Effector memory CD8-positive, alpha-beta T cell (primary cell): ENCODE data around the gene TMEM123.

ENCODE experiments used
- ATAC-seq: fragments of 150-1000 bp; cut with Tn5 transposase; replicated peaks from 2 replicates; pipeline ENCODE4 v1.10.0; 2021; ENCODE audit warnings: mild to moderate bottlenecking, moderate library complexity
- DNase-seq, 3 experiments: peaks; one replicate each; pipeline ENCODE4 v3.0.0; 2021
- H3K27ac Mint-ChIP-seq, 2 donors: one replicate each; pipeline ENCODE4 v1.8.0; 2022; ENCODE audit warnings: mild to moderate bottlenecking in 2 of 2, mixed read lengths in 2 of 2, moderate library complexity in 2 of 2
- H3K27me3 Mint-ChIP-seq, 2 donors: one replicate each; pipeline ENCODE4 v1.8.0; 2022; ENCODE audit warnings: mixed read lengths in 2 of 2
- H3K36me3 Mint-ChIP-seq: one replicate; pipeline ENCODE4 v1.8.0; 2022; ENCODE audit warnings: mild to moderate bottlenecking, moderate library complexity, mixed read lengths; ENCODE audit not compliant: insufficient read depth
- H3K4me1 Mint-ChIP-seq, 2 donors: one replicate each; pipeline ENCODE4 v1.8.0; 2022; ENCODE audit warnings: low read depth in 2 of 2, mixed read lengths in 2 of 2
- H3K4me3 Mint-ChIP-seq, 2 donors: one replicate each; pipeline ENCODE4 v1.8.0; 2022; ENCODE audit warnings: mild to moderate bottlenecking in 2 of 2, mixed read lengths in 2 of 2, moderate library complexity in 2 of 2
- H3K9me3 Mint-ChIP-seq, 2 donors: one replicate each; pipeline ENCODE4 v1.8.0; 2022; ENCODE audit warnings: mixed read lengths in 2 of 2

The TMEM123 gene

GRCh38 chr11:102361086-102362031, 91.2 kb downstream of the TMEM123 start:
- DNase-seq (peak in 2 of 3 experiments; percentile 24 to 31), ATAC-seq (peak; percentile 86)
- H3K4me1 Mint-ChIP-seq, result peaks cover 22 to 47% of the 10 kb centered on the region in 2 donors
- peaks cover 52% of the 10 kb centered on the region for H3K36me3 Mint-ChIP-seq
- H3K27me3 Mint-ChIP-seq, result no peaks in the 10 kb centered on the region
- H3K27ac Mint-ChIP-seq, result peak overlapping the region; percentile 90 to 93
- no peaks in the 10 kb centered on the region for H3K9me3 Mint-ChIP-seq
- H3K4me3 Mint-ChIP-seq, result peak overlapping the region; percentile 58 to 69

GRCh38 chr11:102360681-102361080, 91.9 kb downstream of the TMEM123 start:
- Mint-ChIP-seq H3K4me1 (peaks cover 22 to 47% of the 10 kb centered on the region in 2 donors), H3K4me3 (peak overlapping the region; percentile 58 to 69), H3K27ac (peak overlapping the region; percentile 90 to 93), H3K27me3 (no peaks in the 10 kb centered on the region), H3K9me3 (no peaks in the 10 kb centered on the region), H3K36me3 (peaks cover 52% of the 10 kb centered on the region)
- DNase-seq, result no peak
- ATAC-seq, result peak; percentile 34

- DNase-seq (no peak), ATAC-seq (no peak)
- H3K9me3 Mint-ChIP-seq, result no peaks in the 10 kb centered on the region
- H3K27me3 Mint-ChIP-seq, result no peaks in the 10 kb centered on the region
- no peak overlapping the region for H3K4me3 Mint-ChIP-seq
- peaks cover 49% of the 10 kb centered on the region for H3K36me3 Mint-ChIP-seq
- H3K4me1 Mint-ChIP-seq, result peaks cover 25 to 60% of the 10 kb centered on the region in 2 donors
- H3K27ac Mint-ChIP-seq, result peak overlapping the region in 1 of 2 donors; percentile 90
Measured at GRCh38 chr11:102359372-102359771, 93.2 kb downstream of the TMEM123 start.

- Mint-ChIP-seq H3K27ac (peak overlapping the region; percentile 2 to 70), H3K4me3 (no peak overlapping the region), H3K27me3 (no peaks in the 10 kb centered on the region), H3K9me3 (no peaks in the 10 kb centered on the region), H3K36me3 (peaks cover 43% of the 10 kb centered on the region), H3K4me1 (peaks cover 25 to 70% of the 10 kb centered on the region in 2 donors)
- ATAC-seq (no peak), DNase-seq (no peak)
Measured at GRCh38 chr11:102357116-102357515, 95.4 kb downstream of the TMEM123 start.

- peak in 2 of 3 experiments; percentile 14 to 31 for DNase-seq
- Mint-ChIP-seq H3K27ac (peak overlapping the region; percentile 99 to 100), H3K4me1 (peaks cover 16 to 38% of the 10 kb centered on the region in 2 donors), H3K36me3 (peaks cover 49% of the 10 kb centered on the region), H3K9me3 (no peaks in the 10 kb centered on the region), H3K4me3 (peak overlapping the region; percentile 94 to 98), H3K27me3 (no peaks in the 10 kb centered on the region)
- no peak for ATAC-seq
Measured at GRCh38 chr11:102347462-102348370, 104.8 kb downstream of the TMEM123 start.

DNA sequence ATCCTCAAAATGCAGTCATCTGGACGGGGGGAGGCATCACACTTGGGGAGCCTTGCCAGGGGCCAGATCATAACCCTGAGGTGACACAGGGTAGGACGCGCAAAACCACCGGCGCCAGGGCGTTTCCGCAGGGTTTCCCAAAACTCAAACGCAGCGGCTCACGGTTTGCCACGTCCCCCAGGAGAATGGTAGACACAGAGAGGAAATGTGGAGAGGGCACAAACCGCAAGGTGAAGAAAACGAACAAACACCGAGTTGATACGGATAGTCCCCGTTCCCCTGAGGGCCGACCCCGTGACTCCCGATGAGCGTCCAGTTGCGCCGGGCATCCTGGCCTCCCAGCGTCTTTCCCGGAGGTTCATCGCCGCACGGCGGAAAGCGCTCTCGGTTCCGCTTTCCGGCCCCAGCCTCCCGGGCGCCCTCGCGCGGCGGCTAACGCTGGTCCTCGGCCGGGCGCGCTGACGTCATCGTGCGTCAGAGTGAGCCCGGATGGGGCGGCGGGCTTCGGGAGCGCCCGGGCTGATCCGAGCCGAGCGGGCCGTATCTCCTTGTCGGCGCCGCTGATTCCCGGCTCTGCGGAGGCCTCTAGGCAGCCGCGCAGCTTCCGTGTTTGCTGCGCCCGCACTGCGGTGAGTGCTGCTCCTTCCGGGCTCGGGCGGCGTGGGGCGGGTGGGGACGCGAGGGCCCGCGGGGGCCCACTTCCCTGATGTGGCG, 105.7 kb downstream of the TMEM123 start, which contains the start of gene BIRC2:
TSS of gene BIRC2 (plus strand) at position 467 of the 714 bp plus-strand sequence. CDS start 2,641 bp downstream, outside the sequence.
- H3K4me3 Mint-ChIP-seq, result peak within 1 kb of the TSS; percentile 94 to 98
- H3K27ac Mint-ChIP-seq, result peak within 1 kb of the TSS; percentile 99 to 100
- peaks cover 17 to 40% of the 10 kb centered on the region in 2 donors for H3K4me1 Mint-ChIP-seq
- H3K27me3 Mint-ChIP-seq, result no peaks in the 10 kb centered on the region
- DNase-seq (peak; percentile 95 to 96 (median 96)), ATAC-seq (peak; percentile 79)
- H3K36me3 Mint-ChIP-seq, result peaks cover 46% of the 10 kb centered on the region
- no peaks in the 10 kb centered on the region for H3K9me3 Mint-ChIP-seq

GRCh38 chr11:102346456-102346747, 106.2 kb downstream of the TMEM123 start:
- no peaks in the 10 kb centered on the region for H3K9me3 Mint-ChIP-seq
- H3K27ac Mint-ChIP-seq, result peak overlapping the region; percentile 99 to 100
- DNase-seq (no peak), ATAC-seq (no peak)
- H3K36me3 Mint-ChIP-seq, result peaks cover 45% of the 10 kb centered on the region
- peak overlapping the region; percentile 94 to 98 for H3K4me3 Mint-ChIP-seq
- H3K27me3 Mint-ChIP-seq, result no peaks in the 10 kb centered on the region
- peaks cover 19 to 43% of the 10 kb centered on the region in 2 donors for H3K4me1 Mint-ChIP-seq
